Prostate gland (tissue), 2 donors: ENCODE results near the gene VAMP1.

Source experiments
- CTCF ChIP-seq, 4 experiments: fragments of 200-600 bp in 2 of 4; fragments of 450-650 bp in 2 of 4; sonication (generic) in 2 of 4; IDR thresholded peaks; 1 replicate in 3 of 4; 2 replicates in 1 of 4; pipeline ENCODE4 v1.5.1; 2016 to 2019; ENCODE audit warnings: antibody characterized with exemption in 4 of 4, mild to moderate bottlenecking in 2 of 4, moderate library complexity in 2 of 4
- POLR2A ChIP-seq: fragments of 450-650 bp; IDR thresholded peaks from one replicate; pipeline ENCODE4 v1.6.1; 2016; ENCODE audit warnings: antibody characterized with exemption, mild to moderate bottlenecking

DNA sequence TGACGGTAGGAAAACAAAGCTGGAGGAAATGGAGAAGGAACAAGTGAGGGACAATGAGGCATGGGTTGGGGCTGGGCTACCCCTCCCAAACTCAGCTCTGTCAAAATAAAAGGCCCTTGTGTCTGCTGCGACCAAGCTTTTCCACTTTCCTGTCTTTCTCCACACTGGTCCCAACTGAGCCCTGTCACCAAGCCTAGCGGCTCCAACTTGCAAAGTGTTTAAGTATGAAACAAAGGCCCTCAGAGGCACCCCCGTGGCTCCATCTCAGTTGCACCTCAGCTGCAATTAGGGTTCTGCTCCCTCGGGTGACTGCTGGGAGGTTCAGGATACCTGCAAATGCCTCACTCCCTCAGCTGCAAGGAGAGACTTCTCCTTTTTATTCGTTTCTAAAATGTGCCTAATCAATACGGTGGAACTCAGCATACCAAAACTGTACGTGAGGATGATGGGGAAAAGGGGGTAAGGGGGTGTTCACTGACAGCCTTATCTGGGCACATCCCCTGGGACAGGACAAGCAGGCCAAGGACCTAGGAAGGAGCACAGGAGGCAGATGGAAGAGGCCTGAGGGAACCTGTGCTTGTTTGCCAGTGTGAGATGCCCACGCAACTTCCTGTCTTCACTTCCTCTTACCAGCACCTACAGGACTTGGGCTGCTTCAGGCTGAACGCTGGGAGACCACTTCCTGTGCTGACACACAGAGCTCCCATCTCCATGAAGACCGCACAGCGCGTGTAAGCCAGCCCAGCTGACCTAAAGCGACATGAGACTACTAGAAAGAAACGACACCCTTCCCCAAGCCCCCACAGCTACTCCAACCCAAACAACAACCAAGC lies 8.9 kb downstream of the VAMP1 start:
- TF ChIP-seq CTCF (IDR thresholded peaks at IDR 0.05) = no peak
- TF ChIP-seq POLR2A = no peak
